Suprapubic skin (tissue), 4 donors: ENCODE data around the gene RBM17.

Source experiments
- CTCF ChIP-seq, 2 donors: fragments of 200-600 bp in 1 of 2; fragments of 450-650 bp in 1 of 2; sonication (generic) in 1 of 2; IDR thresholded peaks; one replicate each; pipeline ENCODE4 v1.5.1; 2016 to 2019; ENCODE audit warnings: antibody characterized with exemption in 2 of 2, mild to moderate bottlenecking in 1 of 2, moderate library complexity in 1 of 2
- POLR2A ChIP-seq, 2 donors: fragments of 450-650 bp; IDR thresholded peaks; one replicate each; pipeline ENCODE4 v1.6.1; 2017; ENCODE audit warnings: antibody characterized with exemption in 2 of 2, mild to moderate bottlenecking in 2 of 2, moderate library complexity in 2 of 2
- POLR2AphosphoS5 ChIP-seq, 3 donors: sonication (generic); formaldehyde crosslinking; IDR thresholded peaks; one replicate each; pipeline ENCODE4 v1.6.1; 2017; ENCODE audit warnings: antibody characterized with exemption in 3 of 3

GRCh38 chr10:6133331-6134098, 44.7 kb downstream of the RBM17 start:
- TF ChIP-seq CTCF (IDR thresholded peaks at IDR 0.05) (no peak), POLR2AphosphoS5 (IDR thresholded peaks at IDR 0.05) (no peak), POLR2A (IDR thresholded peaks at IDR 0.05) (no peak)
